Pulmonary artery endothelial cell (primary cell): ENCODE results near the gene IL17REL. TPM values are rescaled to one million over a fixed set of nuclear protein-coding genes. Genes with fewer than 3 reads are reported as not detected.

Experiments
- DNase-seq: peaks from one replicate; pipeline ENCODE4 v3.0.0-alpha.2; 2011; ENCODE audit warnings: low read depth, low spot score
- total RNA-seq: library from RNA; depleted of rRNA; stranded (reverse); fragments of >200 nt; gene quantifications from 2 replicates; pipeline ENCODE4 v1.2.3, GENCODE V29; 2014

IL17REL gene
- total RNA-seq, 1 donor from 2014 or later: 0.20 TPM

DNA sequence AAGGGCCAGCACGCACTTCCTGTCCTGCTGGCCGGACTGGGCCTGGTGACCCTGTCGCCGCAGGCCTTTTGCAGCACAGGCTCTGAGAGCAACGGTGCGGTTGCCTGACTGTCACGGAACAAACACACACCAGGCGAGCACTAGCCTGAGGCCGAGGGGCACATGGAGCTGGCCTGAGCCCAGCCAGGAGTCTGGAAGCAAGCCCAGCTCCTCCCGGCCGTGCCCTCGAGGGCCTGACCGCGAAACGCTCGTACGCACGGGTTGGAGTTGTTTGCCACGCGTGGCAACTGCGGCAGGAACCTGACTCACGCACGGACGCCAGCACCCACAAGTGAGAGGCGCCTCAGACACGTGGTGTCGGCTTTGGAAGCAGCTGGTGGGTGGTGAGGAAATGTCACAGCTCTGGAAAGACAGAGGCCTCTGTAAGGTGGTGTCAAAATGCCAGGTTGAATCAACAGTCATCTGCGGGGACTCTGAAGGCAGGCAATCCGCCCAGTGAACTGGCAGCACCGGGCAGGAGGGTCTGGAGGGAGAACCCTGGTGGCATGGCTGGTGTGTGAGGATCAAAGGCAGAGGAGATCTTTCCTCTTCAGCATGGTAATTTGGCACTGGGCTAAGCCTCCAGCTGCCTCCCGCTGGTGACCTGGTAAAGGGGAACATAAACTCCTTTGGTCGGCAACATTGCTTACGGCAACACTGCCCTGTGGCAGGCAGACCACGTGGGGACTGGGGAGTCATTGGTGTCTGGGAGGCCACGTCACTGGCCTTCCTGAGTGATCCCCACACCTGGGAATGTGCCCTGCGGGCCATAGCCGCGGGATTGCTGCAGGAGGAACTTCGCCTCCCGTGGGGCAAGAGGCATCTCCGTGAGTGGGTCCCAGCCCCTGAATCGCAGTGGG lies 15.3 kb upstream of the IL17REL start:
- no peak for DNase-seq

DNA sequence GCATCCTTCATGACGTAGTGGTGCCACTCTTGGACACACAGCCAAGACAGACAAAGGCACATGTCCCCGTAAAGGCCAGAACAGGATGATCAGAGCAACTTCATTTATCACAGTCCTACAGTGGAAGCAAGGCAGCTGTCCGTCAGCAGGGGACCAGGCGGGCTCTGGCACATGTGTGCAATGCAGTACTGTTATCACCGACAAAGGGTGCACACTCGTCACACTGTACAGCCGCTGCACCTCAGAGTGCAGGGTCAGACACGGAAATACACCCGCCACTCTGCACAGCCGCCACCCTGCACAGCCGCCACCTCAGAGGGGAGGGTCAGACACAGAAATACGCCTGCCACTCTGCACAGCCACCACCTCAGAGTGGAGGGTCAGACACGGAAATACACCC lies 13.4 kb upstream of the IL17REL start:
- DNase-seq: no peak

DNA sequence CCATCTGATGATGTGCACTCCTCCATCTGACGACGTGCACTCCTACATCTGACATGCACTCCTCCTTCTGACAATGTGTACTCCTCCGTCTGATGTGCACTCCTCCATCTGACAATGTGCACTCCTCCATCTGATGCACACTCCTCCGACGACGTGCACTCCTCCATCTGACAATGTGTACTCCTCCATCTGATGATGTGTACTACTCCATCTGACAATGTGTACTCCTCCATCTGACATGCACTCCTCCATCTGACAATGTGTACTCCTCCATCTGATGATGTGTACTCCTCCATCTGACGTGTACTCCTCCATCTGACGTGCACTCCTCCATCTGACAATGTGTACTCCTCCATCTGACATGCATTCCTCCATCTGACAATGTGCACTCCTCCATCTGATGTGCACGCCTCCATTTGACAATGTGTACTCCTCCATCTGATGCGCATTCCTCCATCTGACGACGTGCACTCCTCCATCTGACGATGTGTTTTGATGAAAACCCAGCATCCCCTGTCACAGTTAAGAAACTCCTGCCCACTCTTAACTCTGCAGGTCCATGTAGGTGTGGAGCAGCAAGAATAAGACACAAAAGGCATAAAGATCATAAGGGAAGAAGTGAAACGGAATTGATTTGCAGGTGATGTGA lies 9.7 kb upstream of the IL17REL start:
- no peak for DNase-seq

DNA sequence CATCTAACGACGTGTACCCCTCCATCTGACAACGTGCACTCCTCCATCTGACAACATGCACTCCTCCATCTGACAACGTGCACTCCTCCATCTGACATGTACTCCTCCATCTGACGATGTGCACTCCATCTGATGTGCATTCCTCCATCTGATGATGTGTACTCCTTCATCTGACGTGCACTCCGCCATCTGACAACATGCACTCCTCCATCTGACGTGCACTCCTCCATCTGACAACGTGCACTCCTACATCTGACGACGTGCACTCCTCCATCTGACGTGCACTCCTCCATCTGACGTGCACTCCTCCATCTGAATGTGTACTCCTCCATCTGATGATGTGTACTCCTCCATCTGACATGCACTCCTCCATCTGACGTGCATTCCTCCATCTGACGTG lies 8.0 kb upstream of the IL17REL start:
- no peak for DNase-seq

DNA sequence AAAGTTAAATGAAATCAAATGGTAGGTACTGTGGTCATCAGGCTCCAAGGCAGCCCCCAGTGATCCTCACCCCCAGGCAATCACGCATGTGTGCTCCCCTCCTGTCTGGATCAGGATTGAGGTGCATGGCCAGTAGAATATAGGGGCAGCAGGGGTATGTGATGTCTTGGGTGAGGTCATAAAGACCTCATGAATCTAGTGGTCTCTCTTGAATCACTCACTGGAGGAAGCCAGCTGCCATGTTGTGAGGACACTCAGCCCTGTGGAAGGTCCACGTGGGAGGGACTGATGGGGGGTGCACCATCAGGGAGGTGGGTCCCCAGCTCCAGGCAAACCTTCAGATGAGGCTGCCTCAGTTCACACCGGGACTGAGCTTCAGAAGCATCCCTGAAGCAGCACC lies 6.8 kb upstream of the IL17REL start:
- DNase-seq: no peak

DNA sequence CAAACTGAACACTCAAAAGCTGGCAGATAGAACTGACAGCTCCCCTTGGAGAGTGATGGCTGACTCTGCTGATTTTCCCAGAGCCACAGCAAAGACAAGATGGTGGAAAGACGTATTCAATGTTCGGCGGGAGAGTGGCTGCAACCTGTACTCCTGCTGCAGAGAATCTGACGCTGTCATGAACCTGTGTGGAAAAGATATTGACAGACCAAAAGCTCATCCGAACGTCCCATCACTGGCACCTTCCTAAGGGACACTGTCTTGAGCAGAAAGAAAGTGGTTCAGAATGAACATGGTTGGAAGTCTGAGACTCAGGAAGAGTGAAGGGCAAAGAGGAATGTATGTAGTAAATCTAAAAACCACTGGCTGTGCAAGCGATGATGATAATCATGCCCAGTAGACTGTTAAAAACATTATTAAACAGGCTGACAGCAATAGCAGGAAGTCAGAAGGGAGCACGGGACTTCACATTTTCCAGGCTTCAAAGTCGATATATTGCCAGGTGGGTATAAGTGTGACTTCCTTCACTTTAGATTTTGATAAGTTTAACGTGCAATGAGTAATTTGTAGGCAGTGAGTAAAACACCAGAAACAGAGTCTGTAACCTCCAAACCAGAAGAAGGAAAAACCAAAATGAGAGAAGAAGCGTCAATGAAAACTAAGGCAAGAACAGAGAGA lies 6.2 kb upstream of the IL17REL start:
- no peak for DNase-seq

DNA sequence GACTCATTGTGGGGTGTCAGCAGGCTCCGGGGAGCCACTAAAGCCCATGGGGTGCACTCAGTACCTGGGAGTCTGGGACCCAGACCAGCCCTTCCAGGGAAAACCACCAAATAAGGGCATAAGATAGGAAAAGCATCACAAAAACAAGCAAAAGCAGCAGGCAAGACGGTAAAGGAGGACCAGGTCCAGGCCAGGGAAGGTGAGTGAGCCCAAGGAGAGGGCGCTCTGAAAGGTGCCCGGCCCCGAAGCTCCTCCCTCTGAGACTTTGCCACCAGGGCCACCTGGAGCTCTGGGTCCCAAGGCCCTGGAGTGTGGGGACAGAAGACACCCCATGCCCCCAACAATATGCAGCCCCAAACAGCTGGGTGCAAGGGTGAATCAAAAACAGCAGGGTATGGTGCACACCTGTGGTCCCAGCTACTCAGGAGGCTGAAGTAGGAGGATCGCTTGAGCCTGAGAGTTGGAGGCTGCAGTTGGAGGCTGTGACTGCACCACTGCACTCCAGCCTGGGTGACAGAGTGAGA lies 5.2 kb upstream of the IL17REL start:
- no peak for DNase-seq

DNA sequence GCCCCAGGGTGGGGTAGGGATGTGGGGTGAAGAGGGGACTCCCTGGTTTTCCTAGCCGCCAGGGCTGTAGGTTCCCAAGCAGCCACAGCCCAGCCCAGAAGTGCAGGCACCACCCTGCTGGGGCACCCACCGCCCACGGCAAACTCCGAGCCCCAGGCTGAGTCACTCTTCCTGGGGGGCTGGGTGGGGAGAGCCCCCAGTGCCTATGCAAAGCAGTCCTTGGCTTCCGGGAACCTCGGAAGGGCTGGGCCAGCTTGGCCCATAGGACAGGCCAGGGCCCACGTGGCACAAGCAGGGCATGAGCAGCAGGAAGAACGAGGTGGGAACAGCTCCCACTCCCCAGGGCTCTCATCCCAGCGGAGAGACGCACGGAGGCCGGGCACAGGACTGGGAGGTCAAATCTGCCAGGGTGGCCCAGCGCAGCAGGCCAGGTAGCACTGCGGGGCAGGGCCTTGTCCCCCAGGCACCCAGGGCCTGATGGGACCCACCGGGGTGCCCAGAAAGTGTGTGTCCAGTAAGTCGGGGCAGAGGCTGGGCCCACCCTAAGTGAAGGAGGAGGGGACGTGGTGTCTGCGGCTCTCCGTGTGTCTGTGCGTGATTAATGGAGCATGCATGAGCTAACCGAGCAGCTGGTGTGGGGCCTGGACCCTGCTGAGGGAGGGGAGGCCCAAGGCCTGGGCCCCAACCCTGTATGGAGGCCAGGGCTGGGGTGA lies 4.6 kb upstream of the IL17REL start:
- no peak for DNase-seq

DNA sequence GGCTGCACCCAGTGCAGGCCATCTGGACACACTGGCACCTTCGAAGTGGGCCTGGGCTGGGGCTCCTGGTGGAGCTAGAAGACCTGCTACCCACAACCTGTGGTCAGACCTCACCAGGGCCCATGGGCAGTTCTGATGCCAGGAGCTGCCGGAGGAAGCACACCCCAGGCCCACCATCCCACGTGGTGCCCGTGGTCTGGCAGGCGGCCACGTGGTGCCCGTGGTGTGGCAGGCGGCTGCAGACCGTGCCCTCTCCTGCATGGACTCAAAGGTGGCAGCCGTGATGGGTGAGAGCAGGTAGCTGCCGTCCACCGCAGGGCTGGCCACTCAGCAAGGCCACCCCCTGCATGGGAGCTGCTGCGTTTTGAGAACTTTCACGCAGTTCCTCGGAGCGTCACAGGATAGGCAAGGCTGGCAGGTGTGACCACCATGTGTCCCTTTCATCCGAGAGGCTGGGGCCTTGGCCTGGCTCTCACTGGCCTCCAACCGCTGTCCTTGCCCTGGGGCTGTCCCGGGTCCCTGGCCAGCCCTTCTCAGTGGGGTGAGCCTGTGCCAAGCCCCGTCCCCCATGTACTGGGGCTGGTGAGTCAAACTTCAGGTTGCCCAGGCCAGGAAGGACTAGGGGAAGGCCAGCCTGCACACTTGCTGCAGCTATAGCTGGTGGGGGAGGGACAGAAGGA lies 3.9 kb upstream of the IL17REL start:
- DNase-seq: no peak

DNA sequence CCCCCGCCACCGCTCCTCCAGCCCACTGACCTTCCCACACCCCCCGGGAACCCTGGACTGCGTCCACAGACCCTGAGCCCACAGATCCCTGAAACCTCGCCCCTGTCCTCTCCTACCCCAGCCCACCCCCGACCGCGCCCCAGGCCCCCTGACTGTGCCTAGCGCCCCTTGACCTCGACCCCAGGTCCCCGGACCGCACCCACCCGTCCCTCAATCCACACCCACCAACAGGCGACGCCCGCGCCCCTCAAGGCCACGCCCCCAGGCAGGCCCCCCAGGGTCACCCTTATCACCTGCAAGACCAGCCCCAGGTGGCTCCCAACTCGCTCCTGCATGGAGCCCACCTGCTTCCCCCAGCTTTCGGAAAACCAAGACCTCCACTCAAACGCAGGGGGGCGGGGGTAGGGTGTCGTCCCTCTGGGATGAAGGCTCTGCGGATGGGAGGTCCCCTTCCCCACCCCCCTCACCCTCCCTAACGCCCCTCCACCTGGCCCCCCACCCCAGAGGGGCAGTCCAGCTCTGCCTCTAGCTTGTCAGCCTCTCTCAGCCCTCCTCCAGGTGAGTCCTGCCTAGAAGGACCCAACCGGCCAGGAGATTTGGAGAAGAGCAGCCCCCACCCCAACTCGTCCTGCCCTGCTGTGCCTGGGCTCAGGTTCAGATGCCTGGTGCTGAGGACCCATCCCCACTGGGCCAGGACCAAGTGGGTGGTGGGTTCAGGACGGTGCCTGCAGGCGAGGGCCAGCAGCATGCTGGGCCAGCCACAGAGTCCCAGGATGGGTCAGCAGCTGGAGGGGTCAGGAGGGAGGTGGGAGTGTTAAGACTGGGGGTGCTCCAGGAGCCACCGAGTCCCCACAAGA lies 3.1 kb upstream of the IL17REL start:
- DNase-seq: no peak

DNA sequence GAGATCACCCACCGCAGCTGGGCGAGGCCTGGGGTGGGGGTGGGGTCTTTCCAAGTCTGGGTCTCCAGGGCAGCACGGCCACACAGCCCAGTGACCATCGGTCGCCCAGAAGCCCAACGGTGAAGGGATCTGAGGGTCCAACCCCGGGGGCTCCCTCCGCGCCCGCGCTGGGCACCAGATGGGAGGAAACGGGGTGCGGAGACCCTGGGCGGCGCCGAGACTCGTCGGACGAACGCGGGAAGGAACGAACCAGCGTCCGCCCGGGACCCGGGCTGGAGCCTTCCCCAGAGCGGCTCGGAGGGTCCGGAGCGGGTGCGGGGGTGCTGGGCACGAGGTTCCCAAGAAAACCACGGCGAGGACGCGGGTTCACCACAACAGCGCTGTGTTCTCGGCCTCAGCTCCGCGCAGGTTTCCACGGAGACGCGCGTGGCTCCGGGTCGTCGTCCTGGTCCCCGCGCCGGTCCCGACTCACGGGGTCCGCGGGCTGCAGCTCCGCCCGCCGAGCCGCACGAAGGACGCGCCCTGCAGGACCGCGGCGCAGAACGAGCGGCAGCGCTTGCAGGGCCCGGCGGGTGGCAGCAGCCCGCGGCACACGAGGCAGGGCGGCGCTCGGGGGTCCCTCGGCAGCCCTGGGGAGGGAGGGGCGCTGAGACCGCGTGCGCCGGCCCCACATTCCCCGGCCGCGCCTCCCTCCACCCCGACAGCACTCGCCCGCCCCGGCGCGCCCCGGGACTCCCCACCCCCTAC lies 2.3 kb upstream of the IL17REL start:
- DNase-seq: no peak

DNA sequence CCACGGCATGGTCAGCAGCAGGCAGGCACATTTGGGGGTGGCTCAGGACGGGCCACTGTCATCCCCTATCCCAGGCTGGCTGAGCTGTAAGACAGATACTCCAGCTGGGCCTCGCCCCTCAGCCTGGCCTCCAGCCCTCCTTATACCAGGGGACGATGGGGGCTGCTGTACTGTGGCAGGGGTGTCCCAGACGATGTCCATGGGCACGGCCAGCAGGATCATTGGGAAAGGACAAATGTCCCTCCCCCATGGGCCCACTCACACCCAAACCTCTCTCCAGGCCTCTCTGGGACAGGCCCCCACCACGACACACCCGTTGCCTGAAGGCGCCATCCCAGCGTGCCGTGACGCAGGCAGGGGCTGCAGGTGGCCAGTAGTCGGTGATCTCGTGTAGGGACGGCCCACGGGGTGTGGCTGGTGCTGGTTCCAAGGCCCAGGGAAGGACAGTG lies 1.5 kb upstream of the IL17REL start:
- no peak for DNase-seq

DNA sequence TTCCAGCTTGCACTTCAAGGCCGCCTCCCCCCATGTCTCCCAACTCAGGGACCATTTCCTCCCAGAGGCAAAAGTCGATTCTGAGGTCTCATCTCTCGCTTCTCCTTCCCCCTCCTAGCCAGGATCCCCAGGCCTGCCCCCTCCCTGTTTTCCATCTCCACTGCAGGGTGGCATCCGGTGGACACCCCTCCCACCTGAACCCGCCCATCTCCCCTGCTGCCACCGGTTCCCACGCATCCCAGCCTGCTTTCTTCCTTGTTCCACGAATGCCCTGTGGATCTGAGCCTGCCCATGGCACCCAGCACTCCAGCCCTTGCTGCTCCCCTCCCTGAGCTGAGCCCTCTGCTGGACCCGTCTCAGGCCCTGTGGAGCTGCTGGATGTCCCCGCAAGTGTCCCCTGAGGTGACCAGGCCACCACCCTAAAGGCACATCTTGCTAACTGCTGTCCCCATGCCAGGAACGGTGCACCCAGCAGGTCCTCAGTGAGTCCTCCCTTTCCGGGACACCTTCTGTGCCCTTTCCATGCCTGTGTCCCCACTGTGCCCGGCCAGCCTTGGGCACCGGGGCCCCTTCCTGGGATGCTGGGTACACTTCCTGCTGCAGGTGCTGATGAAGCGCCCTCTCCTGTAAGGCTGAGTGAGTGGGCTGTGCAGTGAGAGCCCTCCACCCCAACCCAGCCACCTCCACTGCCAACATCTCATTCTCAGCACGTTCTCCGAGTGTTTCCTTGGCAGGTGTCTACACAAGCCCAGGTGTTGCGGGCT lies 936 bp downstream of the IL17REL start:
- no peak for DNase-seq

DNA sequence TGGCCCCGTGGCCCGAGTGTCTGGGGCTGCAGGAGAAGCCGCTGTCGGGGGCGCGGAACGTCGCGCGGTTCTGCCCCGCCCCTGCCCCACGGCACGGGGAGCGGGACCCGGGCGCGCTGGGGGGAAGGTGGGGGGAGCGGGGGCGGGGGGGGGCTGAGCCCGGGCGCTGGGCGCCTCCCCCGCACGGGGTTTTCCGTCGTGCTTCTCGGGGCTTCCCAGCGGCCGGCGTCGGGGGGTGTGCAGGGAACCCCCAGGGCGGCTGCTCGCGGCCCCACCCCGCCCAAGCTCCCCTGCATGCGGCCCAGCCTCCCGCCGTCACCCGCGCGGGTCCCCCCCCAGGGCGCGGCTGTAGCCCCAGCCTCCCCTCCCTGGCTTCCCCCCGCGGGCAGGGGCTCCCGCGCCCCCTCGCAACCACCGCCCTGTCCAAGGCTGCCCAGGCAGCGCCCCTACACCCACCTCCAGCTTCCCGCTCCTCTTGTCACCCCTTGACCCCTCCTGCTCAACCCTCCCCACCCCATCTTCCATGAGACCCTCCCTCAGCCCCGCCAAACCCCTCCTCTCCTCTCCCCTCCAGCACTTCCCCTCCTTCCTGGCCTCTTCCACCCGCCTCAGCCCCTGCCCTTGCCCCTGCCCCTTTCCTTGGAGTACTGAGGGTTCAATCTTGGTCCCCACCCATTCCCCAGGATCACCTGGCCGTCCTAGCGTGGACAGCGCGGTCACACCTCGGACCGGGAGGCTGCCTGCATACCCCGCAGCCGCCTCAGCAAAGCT lies 1.7 kb downstream of the IL17REL start:
- no peak for DNase-seq

DNA sequence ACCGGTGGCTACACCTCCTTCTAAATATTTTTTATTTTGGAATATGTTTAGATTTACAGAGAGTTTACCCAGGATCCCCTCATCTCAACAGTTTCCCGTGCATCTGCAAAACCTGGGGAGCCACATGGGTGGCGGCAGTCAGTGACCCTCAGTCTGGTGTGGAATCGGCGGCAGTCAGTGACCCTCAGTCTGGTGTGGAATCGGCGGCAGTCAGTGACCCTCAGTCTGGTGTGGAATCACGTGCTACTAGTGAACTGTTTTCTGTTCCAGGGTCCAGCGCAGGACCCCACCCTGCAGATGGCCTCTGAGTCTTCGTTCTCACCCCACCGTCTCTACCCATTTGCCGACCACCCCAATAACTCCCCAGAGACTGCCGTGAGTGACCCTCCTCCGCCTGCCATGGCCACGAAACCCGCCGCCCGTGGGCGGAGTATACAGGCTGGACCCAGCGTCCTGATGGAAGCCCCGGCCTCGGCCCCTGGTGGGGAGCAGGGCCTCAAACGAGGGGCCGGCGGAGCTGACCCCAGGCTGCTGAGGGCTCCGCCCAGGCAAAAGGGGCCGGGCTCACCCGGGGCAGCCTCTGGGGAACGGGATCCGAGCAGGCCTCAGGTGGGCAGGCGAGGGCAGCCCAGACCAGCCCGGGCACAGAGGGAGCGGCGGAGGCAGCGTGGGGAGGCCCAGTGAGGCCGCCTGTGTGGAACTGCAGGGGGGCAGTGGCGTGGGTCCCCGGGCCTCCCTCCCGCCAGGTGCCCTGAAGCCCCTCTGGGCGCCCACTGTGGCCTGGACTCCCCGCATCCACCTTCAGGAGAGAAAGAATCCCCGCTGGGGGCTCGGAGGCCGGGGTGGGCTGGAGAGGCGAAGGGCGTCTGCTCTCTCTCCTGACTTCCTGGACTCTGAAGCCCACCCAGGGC lies 2.5 kb downstream of the IL17REL start:
- no peak for DNase-seq

DNA sequence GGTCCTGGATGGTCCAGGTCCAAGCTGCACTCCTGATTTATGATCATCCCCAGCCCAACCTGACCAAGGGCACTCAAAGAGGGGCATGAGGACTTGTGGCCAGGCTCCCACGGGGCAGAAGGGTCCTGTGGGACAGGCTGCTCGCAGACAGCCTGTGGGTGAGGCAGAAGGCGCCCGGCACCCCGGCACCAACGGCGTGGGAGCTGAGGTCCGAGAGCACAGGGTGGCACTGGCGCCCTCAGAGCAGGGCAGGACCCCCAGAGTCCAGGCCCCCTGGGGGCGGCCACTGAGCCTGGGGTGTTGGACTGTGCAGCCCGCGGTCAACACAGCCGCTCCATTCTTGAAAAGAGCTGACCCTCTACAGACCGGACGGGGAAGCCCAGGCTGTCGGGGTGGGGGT lies 3.3 kb downstream of the IL17REL start:
- DNase-seq: no peak
